ENCODE results near the gene ADAP1. TPM values are rescaled to one million over a fixed set of nuclear protein-coding genes. Genes with fewer than 3 reads are reported as not detected.

Gene ADAP1
- total RNA-seq, 1 donor from 2014 or later: 5.2 TPM

GRCh38 chr7:981793-982510 lies 27.5 kb upstream of the ADAP1 start:
- Mint-ChIP-seq H3K27ac (ENCODE audit: unreplicated experiment) (no peak overlapping the region), H3K36me3 (ENCODE audit: low read depth) (no peaks in the 10 kb centered on the region), H3K9me3 (no peaks in the 10 kb centered on the region), H3K27me3 (ENCODE audit: low read depth) (peaks cover 8% of the 10 kb centered on the region), H3K4me3 (no peak overlapping the region), H3K4me1 (peaks cover 15% of the 10 kb centered on the region)
- DNase-seq (ENCODE audit: low read depth, low spot score): no peak
- TF ChIP-seq CTCF (conservative IDR thresholded peaks at IDR 0.05): no peak

GRCh38 chr7:979886-980571 lies 25.5 kb upstream of the ADAP1 start:
- Mint-ChIP-seq H3K27me3 (ENCODE audit: low read depth) (peaks cover 2% of the 10 kb centered on the region), H3K27ac (ENCODE audit: unreplicated experiment) (no peak overlapping the region), H3K36me3 (ENCODE audit: low read depth) (no peaks in the 10 kb centered on the region), H3K9me3 (no peaks in the 10 kb centered on the region), H3K4me1 (peaks cover 17% of the 10 kb centered on the region), H3K4me3 (peak overlapping the region; percentile 38)
- no peak for DNase-seq (ENCODE audit: low read depth, low spot score)
- no peak for TF ChIP-seq CTCF (conservative IDR thresholded peaks at IDR 0.05)

- peaks cover 2% of the 10 kb centered on the region for H3K27me3 Mint-ChIP-seq (ENCODE audit: low read depth)
- no peak for TF ChIP-seq CTCF (conservative IDR thresholded peaks at IDR 0.05)
- no peak overlapping the region for H3K27ac Mint-ChIP-seq (ENCODE audit: unreplicated experiment)
- no peak for DNase-seq (ENCODE audit: low read depth, low spot score)
- H3K4me3 Mint-ChIP-seq: peak overlapping the region; percentile 51
- no peaks in the 10 kb centered on the region for H3K36me3 Mint-ChIP-seq (ENCODE audit: low read depth)
- no peaks in the 10 kb centered on the region for H3K9me3 Mint-ChIP-seq
- peaks cover 22% of the 10 kb centered on the region for H3K4me1 Mint-ChIP-seq
Measured at GRCh38 chr7:979151-979550, 24.7 kb upstream of the ADAP1 start.

- Mint-ChIP-seq H3K4me1 (peaks cover 23% of the 10 kb centered on the region), H3K4me3 (no peak overlapping the region), H3K27ac (ENCODE audit: unreplicated experiment) (no peak overlapping the region), H3K9me3 (no peaks in the 10 kb centered on the region), H3K27me3 (ENCODE audit: low read depth) (peaks cover 2% of the 10 kb centered on the region), H3K36me3 (ENCODE audit: low read depth) (no peaks in the 10 kb centered on the region)
- DNase-seq (ENCODE audit: low read depth, low spot score): no peak
- TF ChIP-seq CTCF (conservative IDR thresholded peaks at IDR 0.05): no peak
Measured at GRCh38 chr7:978416-979091, 24.1 kb upstream of the ADAP1 start.

- Mint-ChIP-seq H3K36me3 (ENCODE audit: low read depth) (no peaks in the 10 kb centered on the region), H3K9me3 (no peaks in the 10 kb centered on the region), H3K4me3 (peak overlapping the region; percentile 87), H3K27me3 (ENCODE audit: low read depth) (peaks cover 2% of the 10 kb centered on the region), H3K27ac (ENCODE audit: unreplicated experiment) (no peak overlapping the region), H3K4me1 (peaks cover 23% of the 10 kb centered on the region)
- no peak for DNase-seq (ENCODE audit: low read depth, low spot score)
- TF ChIP-seq CTCF (conservative IDR thresholded peaks at IDR 0.05): no peak
Measured at GRCh38 chr7:978049-978346, 23.5 kb upstream of the ADAP1 start.
